NCI-H2107 (cell line): ENCODE results near the gene POMZP3.
"Not testable (repeated sequence)": the region's sequence is repeated elsewhere in the genome, so short reads cannot be mapped to it uniquely, and the experiment has no call there.

Source experiments
- DNase-seq: peaks from one replicate; lab custom pipeline; 2025; lab: John Stamatoyannopoulos, UW

POMZP3 gene

DNA sequence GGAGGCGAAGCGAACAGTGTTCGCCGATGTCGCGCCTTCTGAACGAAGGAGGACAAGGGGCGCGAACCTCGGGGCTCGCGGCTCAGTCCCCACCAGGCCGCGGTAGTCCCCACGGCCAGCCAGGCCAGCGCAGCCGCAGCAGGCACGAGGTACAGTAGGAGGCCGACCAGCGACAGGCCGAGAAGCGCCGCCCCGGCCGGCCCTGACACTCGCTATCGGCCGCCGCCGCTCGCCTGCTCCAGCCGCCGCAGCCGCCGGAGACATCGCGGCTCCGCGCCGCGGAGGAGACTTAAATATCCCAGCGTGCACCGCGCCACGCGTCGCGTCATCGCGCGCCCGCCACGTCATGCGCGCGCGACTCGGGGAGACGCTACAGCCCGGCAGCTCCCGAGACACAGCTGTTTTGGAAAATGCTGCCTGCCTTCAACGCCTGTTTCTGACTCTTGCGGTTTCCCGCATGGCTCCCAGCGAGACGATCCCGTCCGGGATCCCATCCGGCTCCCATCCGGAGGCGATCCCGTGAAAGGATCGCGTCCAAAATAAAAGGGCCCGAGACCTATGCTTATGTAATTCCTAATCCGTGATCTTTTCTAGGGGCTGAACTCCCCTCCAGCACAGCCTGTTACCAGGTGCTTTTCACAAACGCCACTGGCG is at the start of gene POMZP3:
TSS of gene POMZP3 (minus strand) at position 291 of the 654 bp plus-strand sequence. CDS start 1,215 bp downstream, outside the sequence.
- not testable (repeated sequence) for DNase-seq

DNA sequence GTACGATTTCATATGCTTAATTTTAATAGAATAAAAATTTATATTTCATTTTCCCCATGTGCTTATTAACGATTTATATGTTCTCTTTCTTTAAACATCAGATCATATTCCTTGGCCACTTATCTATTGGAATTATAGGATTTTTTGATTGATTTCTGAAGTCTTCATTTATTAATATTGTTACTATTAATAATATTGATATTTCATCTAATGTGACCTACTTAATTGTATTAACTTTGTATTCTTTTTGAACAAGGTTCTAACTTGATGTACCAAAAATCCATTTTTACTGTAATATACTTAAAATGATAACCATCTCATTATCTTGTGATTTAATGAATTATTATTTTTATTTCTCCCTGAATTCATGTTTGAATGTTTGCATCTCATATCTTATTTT is 48.7 kb upstream of the POMZP3 start:
- not testable (repeated sequence) for DNase-seq

DNA sequence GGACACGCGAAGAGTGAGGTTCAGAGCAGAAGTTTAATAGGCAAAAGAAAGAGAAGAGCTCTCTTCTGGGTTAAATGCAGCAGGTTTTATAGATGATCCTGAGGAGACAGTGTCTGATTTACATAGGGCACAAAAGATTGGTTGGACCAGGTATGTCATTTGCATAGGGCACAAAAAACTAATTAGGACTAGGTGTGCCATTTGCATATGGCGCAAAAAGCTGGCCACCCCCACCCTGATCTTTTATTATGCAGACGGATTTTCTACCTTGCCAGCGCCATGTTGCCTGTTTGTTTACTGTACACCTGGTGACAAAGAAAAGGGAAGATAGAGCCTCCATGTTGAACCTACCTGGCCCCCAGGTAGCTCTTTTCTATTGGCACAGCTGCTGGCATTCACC is 46.3 kb upstream of the POMZP3 start:
- not testable (repeated sequence) for DNase-seq

DNA sequence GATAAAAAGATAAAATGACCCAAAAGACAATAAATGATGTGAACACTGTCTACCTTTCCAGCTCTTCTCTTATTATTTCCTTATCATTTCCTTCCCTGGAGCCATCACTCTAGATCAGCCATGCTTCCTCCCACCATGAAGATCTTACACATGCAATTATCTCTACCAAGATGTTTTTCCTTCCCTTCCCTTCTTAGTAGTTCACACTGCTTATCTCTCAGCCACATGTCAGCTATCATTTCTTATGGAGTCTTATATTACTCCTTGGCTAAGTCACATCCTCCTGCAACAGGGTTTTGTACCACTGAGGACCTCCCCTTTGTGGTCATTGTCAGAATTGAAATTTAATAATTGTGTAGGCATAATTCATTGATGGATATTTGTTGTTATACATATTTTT is 32.1 kb upstream of the POMZP3 start:
- DNase-seq = not testable (repeated sequence)

DNA sequence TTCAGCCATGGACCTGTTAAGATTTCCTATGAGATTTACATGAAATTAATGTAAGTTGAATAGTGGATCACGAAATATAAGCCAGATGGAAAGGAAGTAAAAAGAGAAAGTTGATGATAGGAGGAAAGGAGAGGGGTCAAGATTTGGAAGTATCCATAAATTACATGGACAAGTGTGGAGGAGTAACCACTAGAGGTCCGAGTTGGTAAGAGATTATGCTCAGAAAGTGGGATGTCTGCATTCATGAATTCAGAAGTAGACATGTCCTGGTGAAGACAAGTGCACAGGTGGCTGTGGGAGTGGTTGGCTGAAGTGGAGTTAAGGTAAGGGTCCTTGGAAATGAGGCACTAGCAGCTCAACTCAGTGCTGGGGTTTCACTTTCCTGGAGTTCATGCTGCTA is 29.3 kb upstream of the POMZP3 start:
- not testable (repeated sequence) for DNase-seq

DNA sequence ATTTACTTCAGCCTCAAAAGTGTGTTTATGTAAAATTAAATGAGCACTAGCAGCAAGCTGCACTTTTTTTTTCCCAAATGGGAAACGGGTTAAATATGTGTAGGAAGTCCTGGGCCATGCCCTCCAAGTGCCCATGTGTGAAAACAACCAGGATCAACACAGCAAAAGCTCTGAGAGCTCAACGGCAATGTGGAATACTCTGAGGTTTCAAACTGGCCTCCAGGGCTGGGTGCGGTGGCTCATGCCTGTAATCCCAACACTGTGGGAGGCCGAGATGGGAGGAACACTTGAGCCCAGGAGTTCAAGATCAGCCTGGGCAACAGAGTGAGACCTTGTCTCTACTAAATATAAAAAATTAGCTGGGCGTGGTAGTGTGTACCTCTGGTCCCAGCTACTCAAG is 15.5 kb upstream of the POMZP3 start:
- DNase-seq = not testable (repeated sequence)

DNA sequence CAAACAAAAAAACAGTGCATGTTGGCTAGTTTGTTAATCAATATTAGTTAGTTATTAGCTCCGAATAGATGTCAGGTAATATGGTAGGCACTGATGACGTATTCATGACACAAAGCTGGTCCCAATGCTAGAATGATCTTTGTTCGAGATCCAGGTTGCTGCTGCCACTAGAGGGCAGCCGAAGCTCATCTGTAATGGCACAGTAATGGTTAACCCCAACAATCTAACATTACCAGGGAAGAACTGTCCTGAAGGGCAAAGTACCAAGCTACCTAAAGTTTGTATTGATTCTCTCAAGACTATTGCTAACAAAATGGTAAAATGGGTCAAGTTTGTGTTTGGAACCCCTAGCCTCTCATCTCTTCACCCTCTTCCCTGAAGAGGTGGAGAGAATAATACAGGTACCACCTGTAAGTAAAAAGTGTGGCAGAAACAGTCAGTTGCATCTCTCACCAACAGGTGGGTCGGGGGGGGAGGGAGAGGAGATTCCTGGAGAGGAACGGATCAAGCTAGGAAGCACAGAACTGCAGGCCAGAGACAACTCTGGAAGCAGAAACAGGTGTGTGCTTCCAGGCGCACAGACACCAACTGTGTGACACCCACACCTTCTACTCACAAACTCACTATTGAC is 10.1 kb upstream of the POMZP3 start:
- not testable (repeated sequence) for DNase-seq

DNA sequence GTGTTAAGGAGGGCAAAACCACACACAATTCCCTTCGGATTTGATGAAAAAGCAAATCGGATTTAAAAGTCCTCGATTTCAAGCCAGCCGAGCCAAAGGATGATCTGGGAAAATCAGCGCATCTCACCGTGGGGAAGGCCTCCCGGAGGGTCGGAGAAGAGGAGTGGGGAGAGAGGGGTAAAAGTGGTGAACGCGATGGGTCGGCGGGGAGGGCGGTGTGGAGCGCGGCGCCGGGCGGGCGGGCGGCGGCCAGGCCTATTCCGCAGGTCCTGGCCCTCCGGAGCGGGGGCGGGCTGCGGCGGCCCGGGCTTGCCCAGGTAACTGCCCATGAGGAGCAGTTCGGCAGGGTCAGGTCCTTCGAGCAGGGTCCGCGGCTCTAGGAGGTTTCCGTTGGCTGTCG is 498 bp downstream of the POMZP3 start:
- DNase-seq = not testable (repeated sequence)

DNA sequence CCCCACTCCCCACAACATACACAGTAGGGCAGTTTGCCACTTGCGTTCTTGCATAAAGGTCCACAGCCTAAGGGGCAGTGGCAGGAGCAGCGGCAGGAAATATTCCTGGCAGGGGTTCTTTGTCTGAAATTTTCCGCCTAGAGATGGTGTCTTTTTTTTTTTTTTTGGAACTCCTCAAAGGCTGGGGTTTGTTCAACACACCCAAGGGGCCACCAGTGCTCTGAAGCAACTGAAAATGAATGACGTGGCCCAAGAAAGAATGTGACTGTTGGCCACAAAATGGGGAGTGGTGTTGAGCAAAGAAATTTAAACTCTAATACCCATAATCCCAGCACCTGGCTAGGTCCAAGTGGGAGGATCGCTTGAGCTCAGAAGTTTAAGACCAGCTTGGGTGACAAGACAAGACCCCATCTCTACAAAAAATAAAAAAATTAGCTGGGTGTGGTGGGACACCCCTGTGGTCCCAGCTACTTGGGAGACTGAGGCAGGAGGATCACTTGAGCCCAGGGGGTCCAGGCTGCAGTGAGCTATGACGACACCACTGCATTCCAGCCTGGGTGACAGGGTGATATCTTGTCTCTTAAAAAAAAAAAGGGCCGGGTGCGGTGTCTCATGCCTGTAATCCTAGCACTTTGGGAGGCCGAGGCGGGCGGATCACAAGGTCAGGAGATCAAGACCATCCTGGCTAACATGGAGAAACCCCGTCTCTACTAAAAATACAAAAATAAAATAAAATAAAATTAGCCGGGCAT is 7.5 kb downstream of the POMZP3 start:
- not testable (repeated sequence) for DNase-seq

DNA sequence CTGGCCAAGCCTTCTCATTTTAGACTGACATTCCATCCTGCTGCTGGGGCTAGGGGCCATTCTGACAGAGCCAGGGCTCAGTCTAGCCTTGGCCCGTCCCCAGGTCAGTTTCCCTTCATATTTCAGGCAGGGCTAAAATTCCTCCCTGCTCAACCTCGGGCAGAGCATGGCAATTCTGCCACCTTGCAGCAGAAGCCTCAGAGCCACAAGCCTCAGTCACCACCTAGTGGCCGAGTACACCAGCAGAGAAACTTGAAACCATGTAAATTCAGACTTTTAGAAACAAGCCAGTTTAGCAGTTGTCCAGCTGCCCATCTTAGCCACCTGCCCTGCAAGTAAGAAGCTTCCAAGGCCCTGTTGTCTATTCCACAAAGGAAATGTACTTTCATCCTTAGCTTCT is 13.3 kb downstream of the POMZP3 start:
- DNase-seq = not testable (repeated sequence)

DNA sequence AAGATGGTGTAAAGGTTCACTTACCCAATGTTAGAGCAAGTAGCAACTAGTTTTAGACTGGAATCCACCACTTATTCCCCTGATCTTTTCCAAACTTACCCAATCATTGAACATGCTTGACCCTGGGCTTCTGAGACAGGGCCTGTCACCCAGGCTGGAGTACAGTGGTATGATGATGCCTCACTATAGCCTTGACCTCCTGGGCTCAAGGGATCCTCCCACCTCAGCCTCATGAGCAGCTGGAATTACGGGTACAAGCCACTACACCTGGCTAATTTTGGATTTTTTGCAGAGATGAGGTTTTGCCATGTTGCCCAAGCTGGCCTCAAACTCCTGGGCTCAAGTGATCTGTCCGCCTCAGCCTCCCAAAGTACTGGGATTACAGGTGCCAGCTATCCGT is 14.8 kb downstream of the POMZP3 start:
- DNase-seq = not testable (repeated sequence)

DNA sequence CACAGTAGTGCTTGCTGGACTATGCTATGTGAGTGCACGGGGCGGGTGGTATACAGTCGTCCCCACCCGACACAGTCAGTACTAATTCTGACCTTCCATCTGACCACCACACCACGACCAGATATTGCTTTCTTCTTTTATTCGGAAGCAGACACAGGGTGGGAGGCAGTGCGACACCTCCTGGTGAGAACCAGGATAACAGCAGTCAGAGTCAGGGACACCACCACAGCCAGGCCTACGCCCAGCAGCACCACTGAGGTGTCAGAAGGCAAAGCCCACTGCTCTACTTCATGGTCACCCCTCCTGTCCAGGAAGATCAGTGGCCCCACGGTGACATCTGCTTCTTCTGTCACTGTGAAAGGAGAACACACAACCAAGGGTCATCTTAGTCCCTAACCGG is 17.2 kb downstream of the POMZP3 start:
- DNase-seq = not testable (repeated sequence)

DNA sequence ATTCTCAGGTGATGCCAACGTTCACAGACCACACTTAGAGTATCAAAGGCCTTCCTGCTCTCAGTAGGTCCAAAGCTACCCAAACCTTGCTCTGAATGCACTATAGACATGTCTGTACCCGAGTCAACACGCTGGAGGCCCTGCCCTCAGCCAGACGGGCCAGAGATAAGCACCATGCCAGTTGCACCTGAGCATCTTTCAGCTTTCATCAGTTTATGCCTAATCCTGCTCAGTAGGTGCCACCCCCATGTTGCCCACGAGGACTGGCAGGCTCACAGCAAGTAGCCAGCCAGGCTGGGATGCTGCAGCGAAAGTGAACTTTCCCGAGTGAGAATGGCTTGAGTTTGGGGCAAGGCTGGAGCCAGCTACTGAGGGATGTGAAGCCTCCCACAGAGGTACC is 18.6 kb downstream of the POMZP3 start:
- not testable (repeated sequence) for DNase-seq

DNA sequence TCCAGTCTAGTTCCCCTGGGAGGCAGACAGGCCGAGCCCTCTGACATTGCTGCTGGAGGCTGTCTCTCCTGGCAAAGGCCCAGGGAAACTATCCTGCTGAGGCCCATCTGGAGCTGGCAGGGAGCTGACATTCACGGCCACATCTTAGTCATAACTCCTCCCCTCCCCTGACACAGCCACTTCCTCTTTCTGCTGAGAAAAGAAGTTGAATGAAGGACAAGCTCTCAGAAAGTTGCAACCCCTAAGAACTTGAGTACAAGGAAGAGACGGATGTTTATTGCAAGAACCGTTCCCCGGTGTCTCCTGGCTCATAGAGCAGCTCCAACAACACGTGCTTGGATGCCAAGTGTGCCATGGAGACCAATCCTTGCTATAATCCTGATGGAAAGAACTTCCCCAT is 21.1 kb downstream of the POMZP3 start:
- not testable (repeated sequence) for DNase-seq

DNA sequence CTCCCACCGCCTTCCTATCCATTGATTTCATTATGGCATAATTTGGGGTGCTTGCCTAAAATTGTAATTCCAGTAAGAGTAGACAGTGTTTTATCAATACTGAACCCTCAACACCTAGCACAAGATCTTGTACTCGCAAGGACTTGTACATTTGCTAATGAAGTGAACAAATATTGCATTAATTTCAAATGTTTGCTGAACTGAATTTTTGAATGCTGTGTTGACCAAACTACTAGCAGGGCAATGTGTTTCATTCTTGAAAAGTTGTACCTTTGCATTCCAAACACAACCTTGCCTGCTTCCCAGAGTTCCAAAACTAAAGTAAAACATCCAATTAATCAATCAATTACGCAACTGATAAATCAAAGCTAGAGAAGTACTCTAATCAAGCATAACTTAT is 26.4 kb downstream of the POMZP3 start:
- DNase-seq = not testable (repeated sequence)

DNA sequence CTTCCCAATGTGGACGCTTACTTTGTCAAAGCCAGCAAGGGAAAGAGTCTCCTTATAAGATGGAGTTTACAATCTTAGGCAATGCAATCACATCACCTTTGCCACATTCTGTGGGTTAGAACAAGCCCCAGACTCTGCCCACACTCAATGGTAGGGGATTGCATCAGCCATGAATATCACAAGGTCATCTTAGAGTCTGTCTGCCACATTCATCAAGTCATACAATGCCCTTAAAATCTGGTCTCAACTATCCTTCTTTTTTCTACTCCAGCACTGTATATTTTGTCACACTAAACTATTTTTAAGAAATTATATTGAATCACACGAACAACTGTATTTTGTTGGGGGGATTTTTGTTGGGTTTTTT is 27.0 kb downstream of the POMZP3 start:
- not testable (repeated sequence) for DNase-seq

DNA sequence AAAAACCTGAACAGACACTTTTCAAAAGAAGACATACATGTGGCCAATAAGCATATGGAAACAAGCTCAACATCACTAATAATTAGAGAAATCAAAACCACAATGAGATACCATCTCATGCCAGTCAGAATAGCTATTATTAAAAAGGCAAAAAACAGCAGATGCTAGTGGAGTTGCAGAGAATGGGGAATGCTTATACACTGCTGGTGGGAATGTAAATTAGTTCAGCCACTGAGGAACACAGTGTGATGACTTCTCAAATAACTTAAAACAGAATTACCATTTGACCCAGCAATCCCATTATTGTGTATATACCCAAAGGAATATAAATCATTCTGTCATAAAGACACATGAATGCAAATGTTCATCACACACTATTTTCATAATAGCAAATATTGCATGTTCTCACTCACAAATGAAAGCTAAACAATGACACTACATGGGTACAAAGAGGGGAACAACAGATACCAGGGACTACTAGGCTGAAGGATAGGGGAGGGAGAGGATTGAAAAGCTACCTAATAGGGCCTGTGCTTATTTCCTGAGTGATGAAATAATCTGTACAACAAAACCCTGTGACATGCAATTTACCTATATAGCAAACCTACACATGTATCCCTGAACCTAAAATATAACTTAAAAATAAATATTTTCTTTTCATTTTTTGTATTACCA is 28.4 kb downstream of the POMZP3 start:
- not testable (repeated sequence) for DNase-seq

DNA sequence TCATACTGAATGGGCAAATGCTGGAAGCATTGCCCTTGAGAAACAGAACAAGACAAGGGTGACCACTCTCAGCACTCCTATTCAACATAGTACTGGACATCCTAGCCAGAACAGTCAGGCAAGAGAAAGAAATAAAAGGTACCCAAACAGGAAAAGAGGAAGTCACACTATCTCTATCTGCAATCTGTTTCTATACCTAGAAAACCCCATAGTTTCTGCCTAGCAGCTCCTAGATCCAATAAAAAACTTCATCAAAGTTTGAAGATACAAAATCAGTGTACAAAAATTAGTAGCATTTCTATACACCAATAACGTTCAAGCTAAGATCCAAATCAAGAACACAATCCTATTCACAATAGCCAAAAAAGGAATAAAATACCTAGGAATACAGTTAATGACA is 29.8 kb downstream of the POMZP3 start:
- DNase-seq = not testable (repeated sequence)

DNA sequence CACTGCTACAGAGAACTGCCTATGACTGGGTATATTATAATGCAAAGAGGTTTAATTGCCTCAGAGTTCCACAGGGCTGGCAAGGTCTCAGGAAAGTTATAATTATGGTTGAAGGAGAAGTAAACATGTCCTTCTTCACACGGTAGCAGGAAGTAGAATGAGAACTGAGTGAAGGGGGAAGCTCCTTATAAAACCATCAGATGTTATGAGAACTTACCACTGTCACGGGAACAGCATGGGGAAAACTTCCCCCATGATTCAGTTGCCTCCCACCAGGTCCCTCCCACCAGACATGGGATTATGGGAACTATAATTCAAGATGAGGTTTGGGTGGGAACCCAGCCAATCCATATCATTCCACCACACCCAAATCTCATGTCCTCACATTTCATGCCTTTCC is 34.4 kb downstream of the POMZP3 start:
- not testable (repeated sequence) for DNase-seq

DNA sequence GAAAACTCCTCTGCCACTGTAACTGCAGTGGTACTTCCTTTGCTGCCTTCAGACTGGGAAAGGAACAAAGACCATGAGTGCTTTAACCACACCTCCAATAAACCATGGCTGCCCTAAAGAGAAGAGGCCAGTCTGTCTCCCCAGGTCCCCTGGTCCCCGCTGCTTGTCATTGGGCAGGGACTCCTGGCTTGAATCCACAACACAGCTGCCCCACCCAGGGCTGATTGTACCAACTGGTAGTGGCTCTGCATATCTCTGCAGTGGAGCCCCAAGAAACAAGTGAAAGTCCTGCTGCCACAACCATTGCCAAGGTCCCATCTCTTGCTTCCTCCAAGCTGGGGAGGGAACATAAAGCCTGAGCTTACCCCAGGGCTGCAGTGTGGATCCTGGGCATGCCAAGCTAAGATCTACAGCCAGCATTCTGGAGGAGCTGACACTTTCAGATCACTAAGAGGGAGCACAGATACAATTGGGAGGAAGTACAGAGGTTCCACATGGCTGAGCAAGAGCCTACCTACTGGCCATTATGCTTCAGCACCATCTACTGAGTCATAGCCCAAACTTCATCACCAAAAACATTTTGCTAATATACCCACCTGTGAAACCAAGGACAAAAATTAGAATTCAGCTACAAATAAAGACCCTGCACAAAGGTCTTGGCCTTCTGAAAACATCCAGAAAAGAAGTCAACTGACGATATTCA is 35.3 kb downstream of the POMZP3 start:
- not testable (repeated sequence) for DNase-seq

DNA sequence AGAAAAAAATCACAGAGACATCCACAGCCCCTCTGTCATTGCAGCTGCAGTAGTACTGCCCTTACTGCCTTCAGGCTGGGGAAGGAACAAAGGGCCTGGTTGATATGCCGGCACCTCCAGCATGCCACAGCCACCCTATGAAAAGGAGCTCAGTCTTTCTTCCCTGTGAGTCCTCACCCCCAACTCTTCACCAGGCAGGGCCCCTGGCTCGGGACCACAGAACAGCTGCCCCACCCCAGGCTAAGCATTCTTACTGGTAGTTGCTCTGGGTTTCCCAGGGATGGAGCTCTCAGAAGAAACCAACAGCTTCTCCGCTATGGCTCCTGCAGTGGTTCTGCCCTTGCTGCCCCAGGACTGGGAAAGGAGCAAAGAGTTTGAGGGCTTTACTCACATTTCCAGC is 36.0 kb downstream of the POMZP3 start:
- not testable (repeated sequence) for DNase-seq

DNA sequence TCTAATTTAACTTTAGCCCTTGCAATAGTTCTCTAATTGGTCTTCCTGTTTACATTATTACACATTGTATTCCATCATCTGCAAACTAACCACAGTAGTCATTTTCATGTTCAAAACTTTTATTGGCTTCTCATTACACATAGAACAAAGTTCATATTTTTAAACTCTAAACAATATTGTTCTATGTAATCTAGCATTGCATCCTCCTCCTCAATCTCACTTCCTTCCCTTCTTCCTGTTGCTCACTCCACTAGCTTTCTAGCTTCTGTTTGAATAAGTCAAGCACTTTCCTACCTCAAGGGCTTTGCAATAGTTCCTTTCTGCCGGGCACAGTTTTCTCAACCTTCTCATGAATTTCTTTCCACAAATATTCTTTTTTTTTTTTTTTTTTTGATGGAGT is 38.5 kb downstream of the POMZP3 start:
- not testable (repeated sequence) for DNase-seq
